SJCRH30 (cell line): ENCODE results near the gene MARCHF2. TPM values are rescaled to one million over a fixed set of nuclear protein-coding genes. Genes with fewer than 3 reads are reported as not detected.

Experiments
- DNase-seq, 2 experiments: peaks; one replicate each; pipeline ENCODE4 v3.0.0-alpha.2; 2015 to 2020
- H3K27ac ChIP-seq: fragments of 250-450 bp; sonication (Bioruptor Pico); 2 replicates; pipeline ENCODE4 v1.5.1; 2020; ENCODE audit warnings: mild to moderate bottlenecking, moderate library complexity
- H3K27me3 ChIP-seq: fragments of 250-450 bp; sonication (Bioruptor Pico); 2 replicates; pipeline ENCODE4 v1.5.1; 2020; ENCODE audit warnings: mild to moderate bottlenecking, moderate library complexity
- H3K36me3 ChIP-seq: fragments of 250-450 bp; sonication (Bioruptor Pico); 2 replicates; pipeline ENCODE4 v1.5.1; 2020; ENCODE audit warnings: mild to moderate bottlenecking, moderate library complexity
- H3K4me1 ChIP-seq: fragments of 250-450 bp; sonication (Bioruptor Pico); 2 replicates; pipeline ENCODE4 v1.5.1; 2020; ENCODE audit warnings: mild to moderate bottlenecking, moderate library complexity
- H3K4me3 ChIP-seq: fragments of 250-450 bp; sonication (Bioruptor Pico); 2 replicates; pipeline ENCODE4 v1.5.1; 2020; ENCODE audit warnings: mild to moderate bottlenecking, moderate library complexity
- H3K9me3 ChIP-seq: fragments of 250-450 bp; sonication (Bioruptor Pico); replicated peaks from 2 replicates; pipeline ENCODE4 v1.5.1; 2020; ENCODE audit warnings: mild to moderate bottlenecking, moderate library complexity
- total RNA-seq: library from RNA; depleted of rRNA; stranded (reverse); fragments of >200 nt; shearing (Covaris generic); gene quantifications from 2 replicates; pipeline ENCODE4 v1.2.3, GENCODE V29; 2014

MARCHF2 gene
- total RNA-seq, 1 experiment from 2014 or later = 0.55 TPM

DNA sequence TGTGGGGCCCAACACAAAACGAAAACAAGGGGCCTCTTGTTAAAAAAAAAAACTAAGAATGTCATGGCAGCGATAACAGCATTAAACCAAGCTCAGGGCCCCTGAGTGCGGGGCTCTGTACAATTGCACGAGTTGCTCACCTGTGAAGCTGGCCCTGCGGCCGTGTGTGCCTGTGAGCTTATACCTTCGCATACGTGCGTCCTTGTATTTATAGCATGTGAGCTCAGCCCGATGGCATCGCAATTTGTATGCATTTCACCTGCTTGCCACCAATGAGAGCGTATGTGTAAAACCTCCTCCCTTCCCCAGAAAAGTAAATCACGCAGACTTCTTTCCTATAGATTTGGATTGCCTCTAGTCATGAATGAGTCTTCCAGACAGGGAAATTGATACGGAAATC is 48.8 kb downstream of the MARCHF2 start:
- Histone ChIP-seq H3K9me3 (no peaks in the 10 kb centered on the region), H3K4me3 (no peak overlapping the region), H3K27me3 (no peaks in the 10 kb centered on the region), H3K36me3 (peaks cover 66% of the 10 kb centered on the region), H3K27ac (no peak overlapping the region), H3K4me1 (peaks cover 34% of the 10 kb centered on the region)
- DNase-seq = no peak

- Histone ChIP-seq H3K36me3 (peaks cover 66% of the 10 kb centered on the region), H3K4me3 (no peak overlapping the region), H3K4me1 (peaks cover 34% of the 10 kb centered on the region), H3K9me3 (no peaks in the 10 kb centered on the region), H3K27ac (no peak overlapping the region), H3K27me3 (no peaks in the 10 kb centered on the region)
- DNase-seq = no peak
These were observed 49.5 kb downstream of the MARCHF2 start for GRCh38 chr19:8462571-8462970.

- Histone ChIP-seq H3K4me3 (no peak overlapping the region), H3K27ac (no peak overlapping the region), H3K27me3 (no peaks in the 10 kb centered on the region), H3K4me1 (peaks cover 33% of the 10 kb centered on the region), H3K9me3 (no peaks in the 10 kb centered on the region), H3K36me3 (peaks cover 69% of the 10 kb centered on the region)
- no peak for DNase-seq
These were observed 50.3 kb downstream of the MARCHF2 start for GRCh38 chr19:8463365-8463764.

DNA sequence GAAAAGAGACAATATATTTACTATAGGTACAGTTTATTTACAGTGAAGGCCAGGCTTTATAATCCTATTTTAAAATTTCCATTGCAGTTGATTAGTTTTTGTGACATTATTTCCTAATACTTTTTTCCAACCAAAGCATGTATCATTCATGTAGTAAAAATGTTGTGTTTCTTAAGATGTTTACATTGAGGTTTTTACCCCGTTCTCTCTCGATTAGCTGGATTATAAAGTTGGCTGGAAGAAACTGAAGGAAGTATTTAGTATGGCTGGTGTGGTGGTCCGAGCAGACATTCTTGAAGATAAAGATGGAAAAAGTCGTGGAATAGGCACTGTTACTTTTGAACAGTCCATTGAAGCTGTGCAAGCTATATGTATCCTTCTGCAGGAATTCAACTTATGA is 52.9 kb downstream of the MARCHF2 start:
- no peak for DNase-seq
- no peaks in the 10 kb centered on the region for H3K9me3 ChIP-seq
- no peak overlapping the region for H3K27ac ChIP-seq
- peaks cover 89% of the 10 kb centered on the region for H3K36me3 ChIP-seq
- peaks cover 7% of the 10 kb centered on the region for H3K4me1 ChIP-seq
- no peaks in the 10 kb centered on the region for H3K27me3 ChIP-seq
- H3K4me3 ChIP-seq = no peak overlapping the region

DNA sequence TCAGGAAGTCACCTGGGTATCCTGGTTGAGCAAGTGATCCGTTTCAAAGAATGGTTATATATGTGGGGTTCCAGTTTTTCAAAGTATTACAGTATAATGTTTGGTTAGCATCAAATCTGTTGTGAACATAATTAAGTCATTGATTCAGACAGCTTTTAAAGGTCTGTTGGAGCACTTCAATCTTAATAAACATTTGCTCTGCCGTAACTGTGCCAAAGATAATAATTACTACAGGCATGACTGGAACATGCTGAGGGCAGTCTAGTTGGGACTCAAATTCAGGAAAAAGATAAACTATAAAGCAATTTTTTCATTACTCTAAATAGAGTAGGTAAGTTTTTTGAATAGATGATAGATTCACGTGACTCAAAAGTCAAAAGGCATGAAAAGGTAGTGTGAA is 55.0 kb downstream of the MARCHF2 start:
- Histone ChIP-seq H3K27me3 (no peaks in the 10 kb centered on the region), H3K4me1 (no peaks in the 10 kb centered on the region), H3K4me3 (no peak overlapping the region), H3K27ac (no peak overlapping the region), H3K36me3 (peaks cover 97% of the 10 kb centered on the region), H3K9me3 (no peaks in the 10 kb centered on the region)
- no peak for DNase-seq

- DNase-seq = no peak
- Histone ChIP-seq H3K4me3 (no peak overlapping the region), H3K27me3 (no peaks in the 10 kb centered on the region), H3K36me3 (peaks cover 95% of the 10 kb centered on the region), H3K4me1 (no peaks in the 10 kb centered on the region), H3K9me3 (no peaks in the 10 kb centered on the region), H3K27ac (no peak overlapping the region)
These were observed 55.8 kb downstream of the MARCHF2 start for GRCh38 chr19:8468761-8469373.

DNA sequence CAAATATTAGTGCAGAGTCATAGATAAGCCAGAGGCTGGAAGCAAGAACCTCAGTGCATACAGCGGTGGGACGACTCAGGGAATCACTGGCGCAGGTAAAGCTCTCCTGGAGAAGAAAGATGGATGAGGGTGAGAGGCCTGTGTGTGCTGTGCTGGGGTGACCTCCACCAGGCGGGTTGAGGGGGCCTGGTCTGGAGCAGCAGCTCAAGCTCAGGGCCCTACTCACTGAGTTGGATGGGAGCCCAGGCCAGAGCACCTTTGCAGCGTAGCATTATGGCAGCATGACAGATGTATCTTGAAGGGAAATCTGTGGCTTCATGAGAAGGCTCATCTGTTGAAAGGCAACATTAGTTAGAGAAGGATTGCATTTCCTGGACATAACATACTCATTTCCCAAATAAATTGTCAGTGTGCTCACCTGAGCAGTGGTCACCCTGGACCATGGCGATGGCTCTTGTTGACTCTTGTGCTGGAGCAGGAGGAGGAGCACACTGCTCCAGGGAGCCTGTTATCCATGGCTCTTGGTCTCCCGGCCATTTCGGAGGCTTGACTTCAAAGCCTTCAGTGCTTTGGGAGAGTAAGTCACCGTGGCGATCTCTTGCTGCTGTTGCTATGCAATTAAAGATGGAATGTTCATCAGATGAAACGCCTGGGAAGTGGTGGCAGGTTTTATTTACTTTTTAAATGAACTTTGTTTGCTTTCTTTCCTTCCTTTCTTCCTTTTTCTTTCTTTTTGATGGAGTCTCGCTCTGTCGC is 56.7 kb downstream of the MARCHF2 start:
- H3K36me3 ChIP-seq = peaks cover 95% of the 10 kb centered on the region
- no peak overlapping the region for H3K27ac ChIP-seq

DNA sequence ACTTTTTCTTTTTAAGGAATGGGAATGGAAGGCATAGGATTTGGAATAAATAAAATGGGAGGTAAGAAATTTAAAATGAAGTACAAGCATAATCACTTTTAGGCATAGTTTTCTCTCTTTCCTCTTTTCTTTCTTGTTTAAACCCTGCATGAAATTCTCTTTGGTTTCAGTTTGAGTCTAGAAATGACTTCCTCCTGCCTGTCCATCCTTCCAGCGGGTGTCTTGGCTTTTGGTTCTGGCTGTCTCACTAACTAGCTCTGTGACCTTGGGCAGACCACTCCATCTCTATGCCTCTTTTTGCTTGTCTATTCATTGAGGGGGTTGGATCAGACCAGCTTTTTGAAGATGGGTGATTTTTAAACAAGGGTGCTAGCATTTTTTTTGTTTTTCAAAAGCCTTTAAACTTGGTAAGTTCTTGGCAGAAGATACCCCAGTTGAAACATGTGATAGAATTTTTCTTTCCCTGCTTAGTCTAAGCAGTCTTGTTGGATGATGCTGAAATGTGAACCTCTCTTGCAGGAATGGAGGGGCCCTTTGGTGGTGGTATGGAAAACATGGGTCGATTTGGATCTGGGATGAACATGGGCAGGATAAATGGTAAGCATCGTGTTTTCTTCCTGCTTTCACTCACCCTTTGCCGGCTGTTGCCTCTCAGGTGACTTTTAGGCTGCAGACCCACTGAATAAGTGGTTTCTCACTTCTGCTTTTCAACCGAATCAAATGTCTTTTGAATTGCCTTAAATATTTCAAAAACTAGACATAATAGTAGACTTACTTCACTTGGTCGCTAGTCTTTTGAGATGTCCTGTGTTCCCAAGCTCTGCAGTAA is 60.8 kb downstream of the MARCHF2 start:
- H3K27me3 ChIP-seq = no peaks in the 10 kb centered on the region
- no peak for DNase-seq
- no peak overlapping the region for H3K27ac ChIP-seq
- H3K36me3 ChIP-seq = peaks cover 77% of the 10 kb centered on the region
- no peaks in the 10 kb centered on the region for H3K4me1 ChIP-seq
- no peaks in the 10 kb centered on the region for H3K9me3 ChIP-seq
- H3K4me3 ChIP-seq = no peak overlapping the region

More for the DNA sequence above, 56.7 kb downstream of the MARCHF2 start:
- no peak for DNase-seq
- Histone ChIP-seq H3K4me1 (no peaks in the 10 kb centered on the region), H3K9me3 (no peaks in the 10 kb centered on the region), H3K4me3 (no peak overlapping the region), H3K27me3 (no peaks in the 10 kb centered on the region)

- Histone ChIP-seq H3K27me3 (no peaks in the 10 kb centered on the region), H3K36me3 (peaks cover 71% of the 10 kb centered on the region), H3K4me3 (no peak overlapping the region), H3K9me3 (no peaks in the 10 kb centered on the region), H3K4me1 (no peaks in the 10 kb centered on the region), H3K27ac (no peak overlapping the region)
- DNase-seq = no peak
These were observed 61.9 kb downstream of the MARCHF2 start for GRCh38 chr19:8475005-8475404.

DNA sequence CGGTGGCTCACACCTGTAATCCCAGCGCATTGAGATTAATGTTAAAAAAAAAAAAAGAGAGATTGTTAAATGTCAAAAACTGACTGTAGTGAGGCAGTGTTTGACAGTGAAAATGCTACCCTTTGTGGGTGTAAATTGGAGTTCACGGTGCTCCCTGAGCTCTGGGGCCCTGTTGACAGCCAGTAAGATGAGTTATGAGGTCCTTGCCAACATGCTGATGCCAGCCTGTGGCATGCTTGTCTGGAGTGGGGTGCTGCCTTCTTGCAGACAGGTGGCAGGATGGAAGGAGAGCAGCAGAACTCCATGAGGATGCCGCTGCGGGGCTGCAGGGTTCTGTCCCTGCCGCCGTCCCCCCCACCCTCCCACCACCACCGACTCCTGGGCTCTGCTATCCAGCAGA is 63.4 kb downstream of the MARCHF2 start:
- H3K4me1 ChIP-seq = no peaks in the 10 kb centered on the region
- no peak overlapping the region for H3K27ac ChIP-seq
- no peak overlapping the region for H3K4me3 ChIP-seq
- peaks cover 61% of the 10 kb centered on the region for H3K36me3 ChIP-seq
- H3K9me3 ChIP-seq = no peaks in the 10 kb centered on the region
- no peaks in the 10 kb centered on the region for H3K27me3 ChIP-seq
- DNase-seq = no peak

GRCh38 chr19:8477889-8478288 is 64.8 kb downstream of the MARCHF2 start:
- no peaks in the 10 kb centered on the region for H3K9me3 ChIP-seq
- H3K4me1 ChIP-seq = no peaks in the 10 kb centered on the region
- H3K27me3 ChIP-seq = no peaks in the 10 kb centered on the region
- H3K4me3 ChIP-seq = no peak overlapping the region
- no peak overlapping the region for H3K27ac ChIP-seq
- peaks cover 55% of the 10 kb centered on the region for H3K36me3 ChIP-seq
- DNase-seq = no peak

- Histone ChIP-seq H3K4me3 (no peak overlapping the region), H3K27me3 (no peaks in the 10 kb centered on the region), H3K4me1 (no peaks in the 10 kb centered on the region), H3K9me3 (no peaks in the 10 kb centered on the region), H3K36me3 (peaks cover 57% of the 10 kb centered on the region), H3K27ac (no peak overlapping the region)
- DNase-seq = no peak
These were observed 65.5 kb downstream of the MARCHF2 start for GRCh38 chr19:8478598-8478997.

DNA sequence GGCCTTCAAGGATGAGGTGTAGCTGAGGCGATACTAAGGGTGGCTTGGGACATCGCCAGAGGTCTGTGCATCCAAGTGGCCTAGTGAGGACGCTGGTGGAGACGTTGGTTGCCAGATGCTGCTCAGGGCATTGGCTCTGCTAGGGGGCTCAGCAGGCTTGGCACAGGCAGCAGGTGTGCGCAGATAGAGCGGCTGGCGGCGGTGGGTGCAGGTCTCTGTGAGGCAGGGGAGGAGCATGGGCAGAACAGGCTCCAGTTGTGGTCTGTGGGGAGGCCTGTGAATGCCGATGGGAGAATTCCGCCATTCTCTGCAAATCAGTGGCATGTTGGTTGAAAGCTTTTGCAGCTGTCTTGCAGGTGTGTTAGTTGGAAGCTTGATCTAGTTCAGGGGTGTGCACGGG is 68.1 kb downstream of the MARCHF2 start:
- Histone ChIP-seq H3K36me3 (peaks cover 61% of the 10 kb centered on the region), H3K4me3 (no peak overlapping the region), H3K27ac (no peak overlapping the region), H3K9me3 (no peaks in the 10 kb centered on the region), H3K27me3 (no peaks in the 10 kb centered on the region), H3K4me1 (no peaks in the 10 kb centered on the region)
- DNase-seq = no peak

- DNase-seq = no peak
- no peaks in the 10 kb centered on the region for H3K4me1 ChIP-seq
- H3K36me3 ChIP-seq = peaks cover 64% of the 10 kb centered on the region
- no peaks in the 10 kb centered on the region for H3K27me3 ChIP-seq
- no peak overlapping the region for H3K4me3 ChIP-seq
- no peaks in the 10 kb centered on the region for H3K9me3 ChIP-seq
- no peak overlapping the region for H3K27ac ChIP-seq
These were observed 68.5 kb downstream of the MARCHF2 start for GRCh38 chr19:8481616-8482015.

GRCh38 chr19:8482696-8483095 is 69.6 kb downstream of the MARCHF2 start:
- Histone ChIP-seq H3K36me3 (peaks cover 68% of the 10 kb centered on the region), H3K4me3 (no peak overlapping the region), H3K9me3 (no peaks in the 10 kb centered on the region), H3K27ac (no peak overlapping the region), H3K27me3 (no peaks in the 10 kb centered on the region), H3K4me1 (no peaks in the 10 kb centered on the region)
- no peak for DNase-seq
